Pancreas (tissue), 10 donors: Measurements from ENCODE around the gene CELF4. TPM values are rescaled to one million over a fixed set of nuclear protein-coding genes. Genes with fewer than 3 reads are reported as not detected.

Experiments
- ATAC-seq, 4 donors: fragments of 200-7000 bp; cut with Tn5 transposase; one replicate each; pipeline versions ENCODE4 v1.8.0 to v1.9.1; 2020; ENCODE audit warnings: mild to moderate bottlenecking in 4 of 4, moderate library complexity in 4 of 4
- DNase-seq, 6 donors: peaks; one replicate each; pipeline ENCODE4 v3.0.0-alpha.2; 2020
- FAIRE-seq: peaks from 2 replicates; lab custom pipeline; 2012; peaks lifted over from hg19 to GRCh38; lab: Jason Lieb, UNC
- H3K27ac ChIP-seq, 4 donors: fragments of 200-600 bp; sonication (generic); 1 replicate in 3 of 4; 2 replicates in 1 of 4; pipeline versions ENCODE4 v1.5.0 to v1.8.0; 2020
- H3K27me3 ChIP-seq, 4 donors: fragments of 200-600 bp; one replicate each; pipeline ENCODE4 v1.8.0; 2021
- H3K36me3 ChIP-seq, 3 donors: fragments of 200-600 bp; sonication (generic) in 1 of 3; one replicate each; pipeline versions ENCODE4 v1.5.0 to v1.8.0; 2020 to 2021
- H3K4me1 ChIP-seq, 3 donors: fragments of 200-600 bp; one replicate each; pipeline ENCODE4 v1.8.0; 2021
- H3K4me3 ChIP-seq, 4 donors: fragments of 200-600 bp; sonication (generic) in 2 of 4; one replicate each; pipeline versions ENCODE4 v1.5.0 to v1.8.0; 2020 to 2021
- H3K9me3 ChIP-seq, 4 donors: fragments of 200-600 bp; one replicate each; pipeline ENCODE4 v1.8.0; 2021
- WGBS, 2 donors: extraction: QIAGEN DNeasy Blood & Tissue Kit; methylation state at CpG; one replicate each; pipeline ENCODE4 v1.1.7; 2013; 5-methylcytosine and 5-hydroxymethylcytosine counted together
- intact Hi-C, 3 donors: fragments of 100-400 bp; cut with DNase I; formaldehyde crosslinking; loops; one replicate each; pipeline versions ENCODE4 v1.11.1 to v1.14.2; 2022
- polyA plus RNA-seq, 2 donors: library from polyadenylated mRNA; stranded (reverse); fragments of 200-250 nt; gene quantifications; one replicate each; pipeline ENCODE4 v1.2.3, GENCODE V29; 2013
- total RNA-seq, 6 donors: library from RNA; stranded (reverse); fragmentation: NEBNext Ultra II Directional in 4 of 6; extraction: Animal tissue kit (Norgen Biotek cat#: 25700) in 4 of 6; gene quantifications; one replicate each; pipeline versions ENCODE4 v1.2.1 to v1.2.4, GENCODE V29; 2021 to 2023
- TF ChIP-seq, protein P1 (sequence below), 4 donors: fragments of 200-600 bp; sonication (generic) in 3 of 4; IDR thresholded peaks; one replicate each; pipeline versions ENCODE4 v1.5.0 to v1.8.0; 2021; ENCODE audit warnings: antibody characterized with exemption in 4 of 4
- donor health status: healthy with polysubstance abuse.
- donor health status: DM: no; HTN: no; CAD: no; lungs with moderate emphysema.
- donor health status: DM: no; HTN: no; CAD: no.
- donor health status: control.
- donor health status: control.
- donor health status: Bipolar disorder and iron deficiency.
- donor health status: DM: yes; HTN: yes; CAD: no.
- donor health status: DM: no; HTN: no; CAD: no.
- donor health status: DM: no; HTN: no; CAD: no.
- donor health status: DM: yes; HTN: yes; CAD: no.

Gene CELF4
- total and polyA plus RNA-seq, 8 donors = 1.0 to 10.0 (median 2.8) TPM

DNA sequence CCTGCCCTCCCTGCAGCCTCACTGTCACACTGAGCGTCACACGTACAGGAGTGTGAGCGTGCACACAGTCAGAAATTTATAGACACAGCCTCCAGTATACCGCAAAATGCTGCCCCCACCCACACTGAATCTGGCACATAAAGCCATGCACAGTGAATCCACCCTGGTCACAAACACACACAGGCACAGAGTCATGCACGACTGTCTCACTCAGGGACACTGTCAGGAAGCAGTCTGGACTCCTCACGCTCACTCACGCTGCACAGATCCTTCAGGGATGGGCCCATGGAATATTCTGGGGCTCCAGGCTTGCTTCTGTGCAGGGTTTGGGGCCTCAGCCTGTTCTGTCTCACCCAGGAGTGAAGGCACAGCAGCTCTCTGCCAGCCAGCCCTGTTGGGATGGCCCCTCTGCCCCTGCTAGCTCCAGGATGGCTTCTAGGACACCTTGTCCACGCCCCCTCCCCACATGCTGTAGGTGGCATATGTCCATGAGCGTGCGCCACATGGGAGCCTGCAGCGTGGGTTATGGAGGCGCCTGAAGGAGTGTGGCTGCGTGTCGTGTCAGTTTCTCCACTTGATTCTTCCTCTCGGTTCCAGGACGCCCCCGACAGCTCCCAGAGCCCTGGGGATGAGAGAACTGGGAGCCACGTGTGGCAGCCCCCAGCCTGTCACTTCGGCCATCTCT lies 175.8 kb downstream of the CELF4 start:
- intact Hi-C loops = loop anchor here in 1 of 3 donors (5.0 kb wide), 1 partner anchor 142 kb away; no protein-coding TSS in a partner anchor
- 81 to 83% methylated on average over 19 of the region's 19 CpGs for WGBS, 2 donors
- no peaks in the 10 kb centered on the region for H3K27me3 ChIP-seq
- no peak overlapping the region for H3K4me3 ChIP-seq
- ATAC-seq (no peak), FAIRE-seq (no peak), DNase-seq (no peak)
- H3K27ac ChIP-seq = no peak overlapping the region
- H3K9me3 ChIP-seq = no peaks in the 10 kb centered on the region
- H3K36me3 ChIP-seq = no peaks in the 10 kb centered on the region
- TF ChIP-seq, protein P1, sequence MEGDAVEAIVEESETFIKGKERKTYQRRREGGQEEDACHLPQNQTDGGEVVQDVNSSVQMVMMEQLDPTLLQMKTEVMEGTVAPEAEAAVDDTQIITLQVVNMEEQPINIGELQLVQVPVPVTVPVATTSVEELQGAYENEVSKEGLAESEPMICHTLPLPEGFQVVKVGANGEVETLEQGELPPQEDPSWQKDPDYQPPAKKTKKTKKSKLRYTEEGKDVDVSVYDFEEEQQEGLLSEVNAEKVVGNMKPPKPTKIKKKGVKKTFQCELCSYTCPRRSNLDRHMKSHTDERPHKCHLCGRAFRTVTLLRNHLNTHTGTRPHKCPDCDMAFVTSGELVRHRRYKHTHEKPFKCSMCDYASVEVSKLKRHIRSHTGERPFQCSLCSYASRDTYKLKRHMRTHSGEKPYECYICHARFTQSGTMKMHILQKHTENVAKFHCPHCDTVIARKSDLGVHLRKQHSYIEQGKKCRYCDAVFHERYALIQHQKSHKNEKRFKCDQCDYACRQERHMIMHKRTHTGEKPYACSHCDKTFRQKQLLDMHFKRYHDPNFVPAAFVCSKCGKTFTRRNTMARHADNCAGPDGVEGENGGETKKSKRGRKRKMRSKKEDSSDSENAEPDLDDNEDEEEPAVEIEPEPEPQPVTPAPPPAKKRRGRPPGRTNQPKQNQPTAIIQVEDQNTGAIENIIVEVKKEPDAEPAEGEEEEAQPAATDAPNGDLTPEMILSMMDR (IDR thresholded peaks at IDR 0.05) = no peak
- no peaks in the 10 kb centered on the region for H3K4me1 ChIP-seq

DNA sequence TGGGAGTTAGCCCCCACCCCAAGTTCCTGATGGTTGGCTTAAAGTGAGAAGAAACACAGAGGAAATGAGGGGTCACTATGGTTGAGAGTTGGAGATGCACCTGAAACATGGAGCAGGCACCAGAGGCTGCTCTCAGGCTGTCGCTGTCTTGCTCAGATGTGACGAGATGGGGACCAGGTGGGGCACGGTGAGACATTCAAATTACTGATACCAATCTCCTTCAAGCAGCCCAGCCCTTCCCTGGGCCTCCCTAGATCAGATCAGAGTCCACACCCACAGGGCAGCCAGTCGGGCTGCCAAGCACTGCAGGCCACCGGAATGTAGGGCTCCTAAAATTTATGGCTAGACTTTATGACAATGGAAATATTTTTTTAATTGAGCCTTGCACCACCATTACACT lies 176.6 kb downstream of the CELF4 start:
- ATAC-seq = no peak
- Histone ChIP-seq H3K9me3 (no peaks in the 10 kb centered on the region), H3K27ac (no peak overlapping the region), H3K4me3 (no peak overlapping the region), H3K4me1 (no peaks in the 10 kb centered on the region), H3K27me3 (no peaks in the 10 kb centered on the region), H3K36me3 (no peaks in the 10 kb centered on the region)
- no peak for FAIRE-seq
- 67 to 68% methylated on average over 5 of the region's 5 CpGs for WGBS, 2 donors
- TF ChIP-seq, protein P1 (IDR thresholded peaks at IDR 0.05) = no peak
- intact Hi-C loops = loop anchor here in 1 of 3 donors (5.0 kb wide), 1 partner anchor 143 kb away; no protein-coding TSS in a partner anchor
- DNase-seq = no peak

DNA sequence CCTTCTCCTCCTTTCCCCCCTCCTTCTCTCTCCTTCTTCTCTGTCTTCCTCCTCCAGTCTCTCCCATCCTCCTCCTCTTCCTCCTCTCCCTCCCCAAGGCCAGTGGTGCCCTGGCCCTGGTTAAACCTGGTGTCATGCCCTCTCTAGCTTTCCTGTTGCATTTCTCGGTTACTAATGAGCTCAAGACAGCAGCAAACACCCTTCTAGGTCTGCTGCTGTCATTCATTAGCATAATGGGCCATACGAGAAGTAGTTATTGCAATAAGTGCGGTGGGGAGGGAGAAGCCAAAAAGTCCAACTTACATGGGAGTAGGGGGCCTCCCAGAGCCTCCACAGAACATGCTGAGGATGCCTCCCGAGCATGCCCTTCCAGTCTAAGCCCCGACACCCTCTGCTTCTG lies 177.2 kb downstream of the CELF4 start:
- DNase-seq (no peak), ATAC-seq (no peak), FAIRE-seq (no peak)
- Histone ChIP-seq H3K4me1 (no peaks in the 10 kb centered on the region), H3K27ac (no peak overlapping the region), H3K4me3 (no peak overlapping the region), H3K36me3 (no peaks in the 10 kb centered on the region), H3K9me3 (no peaks in the 10 kb centered on the region), H3K27me3 (no peaks in the 10 kb centered on the region)
- TF ChIP-seq, protein P1 (IDR thresholded peaks at IDR 0.05) = no peak
- intact Hi-C loops = loop anchor here in 1 of 3 donors (5.0 kb wide), 1 partner anchor 144 kb away; no protein-coding TSS in a partner anchor
- WGBS, 2 donors = 54 to 65% methylated on average over 5 of the region's 5 CpGs

DNA sequence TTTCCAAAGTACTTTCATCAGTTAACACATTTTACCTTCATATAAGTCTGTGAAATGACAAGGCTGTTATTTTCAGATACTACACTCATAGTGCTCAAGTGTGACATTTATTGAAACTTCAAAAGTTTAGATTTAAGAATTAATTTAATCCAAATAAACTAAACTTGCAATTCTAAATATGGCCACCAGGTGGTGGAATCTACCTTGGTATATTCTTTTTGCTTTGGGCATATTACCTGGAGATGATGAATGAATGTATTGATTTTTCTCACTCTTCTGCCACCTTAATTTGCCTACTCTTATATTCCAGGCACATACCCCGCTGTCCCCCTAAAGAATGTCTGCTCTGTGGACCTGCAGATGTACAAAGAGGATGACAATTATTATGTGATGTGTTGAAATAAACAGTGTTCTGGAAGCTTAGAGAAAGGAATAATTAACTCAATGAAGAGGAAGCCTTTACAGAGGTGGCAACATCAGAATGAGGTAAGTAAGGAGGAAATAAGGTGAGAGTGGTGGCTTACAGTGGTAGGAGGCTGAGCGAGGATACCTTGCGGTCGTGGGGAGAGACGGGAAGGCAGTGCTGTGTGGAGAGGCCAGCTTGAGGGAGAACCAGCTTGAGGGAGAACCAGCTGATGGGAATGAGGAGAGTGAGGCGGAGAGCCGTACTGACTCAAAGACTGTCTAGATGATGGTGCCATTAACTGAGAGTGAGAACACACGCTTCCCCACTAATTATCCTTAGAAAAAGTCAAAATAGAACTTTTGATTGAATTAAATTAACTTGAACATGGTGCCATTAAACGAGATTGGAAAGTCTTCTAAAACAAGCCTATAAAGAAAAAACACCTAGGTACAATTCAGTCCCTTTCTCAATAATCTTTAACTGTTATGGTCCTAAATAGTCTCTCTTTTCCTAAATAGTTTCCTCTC lies 179.5 kb downstream of the CELF4 start:
- FAIRE-seq = peak; percentile 65
- H3K27me3 ChIP-seq = no peaks in the 10 kb centered on the region

More for the DNA sequence above, 179.5 kb downstream of the CELF4 start:
- no peak overlapping the region for H3K4me3 ChIP-seq
- no peaks in the 10 kb centered on the region for H3K4me1 ChIP-seq
- no peak overlapping the region for H3K27ac ChIP-seq
- no peaks in the 10 kb centered on the region for H3K36me3 ChIP-seq
- DNase-seq (no peak), ATAC-seq (peak in 1 of 4 donors; percentile 50)
- no peaks in the 10 kb centered on the region for H3K9me3 ChIP-seq
- intact Hi-C loops = loop anchor here in 1 of 3 donors (5.0 kb wide), 1 partner anchor 146 kb away; no protein-coding TSS in a partner anchor
- TF ChIP-seq, protein P1 (IDR thresholded peaks at IDR 0.05) = peak; percentile 38 to 66 (median 60)
- WGBS, 2 donors = 73 to 77% methylated on average over 9 of the region's 9 CpGs
